Measurements from ENCODE around the gene FABP2. TPM values are rescaled to one million over a fixed set of nuclear protein-coding genes. Genes with fewer than 3 reads are reported as not detected.
"Not testable (repeated sequence)": the region's sequence is repeated elsewhere in the genome, so short reads cannot be mapped to it uniquely, and the experiment has no call there.

FABP2 gene
- not detected for total RNA-seq
- not detected for polyA plus RNA-seq (ENCODE audit: insufficient read length in 2 of 2)
- long read RNA-seq, donor 1, result 0 reads
- long read RNA-seq, donor 2, result 0 reads
- long read RNA-seq, donor 3, result 0 reads
- long read RNA-seq, donor 4, result 0 reads

GRCh38 chr4:119321921-119322687 lies at the start of gene FABP2:
FABP2 (minus strand) TSS chr4:119322138; CDS start chr4:119322102, 36 bp downstream.
- WGBS (ENCODE audit: insufficient coverage), result no CpG with 5 or more reads among the region's 6 CpGs
- no peak for DNase-seq (ENCODE audit: low read depth in 4 of 6, low spot score in 6 of 6)
- H3K27me3 ChIP-seq (ENCODE audit: control insufficient read depth, insufficient read depth, low read length), result no peaks in the 10 kb centered on the region
- no peak within 1 kb of the TSS for H3K4me3 ChIP-seq (ENCODE audit: low read depth, low read length)
- no peaks in the 10 kb centered on the region for H3K36me3 ChIP-seq (ENCODE audit: control insufficient read depth, insufficient read depth, low read length)
- no peak within 1 kb of the TSS for H3K27ac ChIP-seq (ENCODE audit: low read depth, low read length)
- no peaks in the 10 kb centered on the region for H3K4me1 ChIP-seq (ENCODE audit: control insufficient read depth, insufficient read depth, low read length)
- no peaks in the 10 kb centered on the region for H3K9me3 ChIP-seq (ENCODE audit: control insufficient read depth, insufficient read depth, low read length)

- DNase-seq (ENCODE audit: low read depth in 4 of 6, low spot score in 6 of 6), result peak in 1 of 6 donors; percentile 3
Measured at GRCh38 chr4:119370951-119371683, 49.2 kb upstream of the FABP2 start.

GRCh38 chr4:119370392-119370791 lies 48.5 kb upstream of the FABP2 start:
- not testable (repeated sequence) for H3K36me3 ChIP-seq (ENCODE audit: control insufficient read depth, insufficient read depth, low read length); H3K9me3 ChIP-seq (ENCODE audit: control insufficient read depth, insufficient read depth, low read length); H3K4me3 ChIP-seq (ENCODE audit: low read depth, low read length); DNase-seq (ENCODE audit: low read depth in 4 of 6, low spot score in 6 of 6); H3K4me1 ChIP-seq (ENCODE audit: control insufficient read depth, insufficient read depth, low read length); H3K27ac ChIP-seq (ENCODE audit: low read depth, low read length); H3K27me3 ChIP-seq (ENCODE audit: control insufficient read depth, insufficient read depth, low read length)
- no CpG with 5 or more reads among the region's 5 CpGs for WGBS (ENCODE audit: insufficient coverage)

More at GRCh38 chr4:119370951-119371683, 49.2 kb upstream of the FABP2 start:
- not testable (repeated sequence) for H3K9me3 ChIP-seq (ENCODE audit: control insufficient read depth, insufficient read depth, low read length); H3K36me3 ChIP-seq (ENCODE audit: control insufficient read depth, insufficient read depth, low read length); H3K4me1 ChIP-seq (ENCODE audit: control insufficient read depth, insufficient read depth, low read length); H3K27me3 ChIP-seq (ENCODE audit: control insufficient read depth, insufficient read depth, low read length); H3K4me3 ChIP-seq (ENCODE audit: low read depth, low read length); H3K27ac ChIP-seq (ENCODE audit: low read depth, low read length)
- no CpG with 5 or more reads among the region's 3 CpGs for whole genome bisulfite sequencing (ENCODE audit: insufficient coverage)

- H3K4me3 ChIP-seq (ENCODE audit: low read depth, low read length); H3K9me3 ChIP-seq (ENCODE audit: control insufficient read depth, insufficient read depth, low read length); H3K4me1 ChIP-seq (ENCODE audit: control insufficient read depth, insufficient read depth, low read length); H3K27ac ChIP-seq (ENCODE audit: low read depth, low read length); H3K27me3 ChIP-seq (ENCODE audit: control insufficient read depth, insufficient read depth, low read length); H3K36me3 ChIP-seq (ENCODE audit: control insufficient read depth, insufficient read depth, low read length): not testable (repeated sequence)
- whole genome bisulfite sequencing (ENCODE audit: insufficient coverage), result 83% methylated on average over 2 of the region's 7 CpGs
- peak in 1 of 6 donors; percentile 12 for DNase-seq (ENCODE audit: low read depth in 4 of 6, low spot score in 6 of 6)
Measured at GRCh38 chr4:119366802-119367201, 44.9 kb upstream of the FABP2 start.

- H3K4me1 ChIP-seq (ENCODE audit: control insufficient read depth, insufficient read depth, low read length); H3K27me3 ChIP-seq (ENCODE audit: control insufficient read depth, insufficient read depth, low read length); H3K9me3 ChIP-seq (ENCODE audit: control insufficient read depth, insufficient read depth, low read length); H3K4me3 ChIP-seq (ENCODE audit: low read depth, low read length); H3K36me3 ChIP-seq (ENCODE audit: control insufficient read depth, insufficient read depth, low read length); H3K27ac ChIP-seq (ENCODE audit: low read depth, low read length); DNase-seq (ENCODE audit: low read depth in 4 of 6, low spot score in 6 of 6): not testable (repeated sequence)
- WGBS (ENCODE audit: insufficient coverage), result 100% methylated on average over 1 of the region's 1 CpG
Measured at GRCh38 chr4:119364203-119364602, 42.3 kb upstream of the FABP2 start.

- not testable (repeated sequence) for H3K27ac ChIP-seq (ENCODE audit: low read depth, low read length)
Measured at GRCh38 chr4:119363372-119363771, 41.4 kb upstream of the FABP2 start.

GRCh38 chr4:119362413-119362812 lies 40.5 kb upstream of the FABP2 start:
- H3K27me3 ChIP-seq (ENCODE audit: control insufficient read depth, insufficient read depth, low read length); H3K27ac ChIP-seq (ENCODE audit: low read depth, low read length); DNase-seq (ENCODE audit: low read depth in 4 of 6, low spot score in 6 of 6); H3K9me3 ChIP-seq (ENCODE audit: control insufficient read depth, insufficient read depth, low read length); H3K4me3 ChIP-seq (ENCODE audit: low read depth, low read length); H3K36me3 ChIP-seq (ENCODE audit: control insufficient read depth, insufficient read depth, low read length); H3K4me1 ChIP-seq (ENCODE audit: control insufficient read depth, insufficient read depth, low read length): not testable (repeated sequence)
- 100% methylated on average over 3 of the region's 3 CpGs for WGBS (ENCODE audit: insufficient coverage)

More at GRCh38 chr4:119363372-119363771, 41.4 kb upstream of the FABP2 start:
- not testable (repeated sequence) for H3K9me3 ChIP-seq (ENCODE audit: control insufficient read depth, insufficient read depth, low read length); H3K4me1 ChIP-seq (ENCODE audit: control insufficient read depth, insufficient read depth, low read length); DNase-seq (ENCODE audit: low read depth in 4 of 6, low spot score in 6 of 6); H3K4me3 ChIP-seq (ENCODE audit: low read depth, low read length); H3K36me3 ChIP-seq (ENCODE audit: control insufficient read depth, insufficient read depth, low read length); H3K27me3 ChIP-seq (ENCODE audit: control insufficient read depth, insufficient read depth, low read length)
- 74% methylated on average over 3 of the region's 6 CpGs for whole genome bisulfite sequencing (ENCODE audit: insufficient coverage)

- not testable (repeated sequence) for H3K9me3 ChIP-seq (ENCODE audit: control insufficient read depth, insufficient read depth, low read length); DNase-seq (ENCODE audit: low read depth in 4 of 6, low spot score in 6 of 6); H3K4me1 ChIP-seq (ENCODE audit: control insufficient read depth, insufficient read depth, low read length); H3K36me3 ChIP-seq (ENCODE audit: control insufficient read depth, insufficient read depth, low read length); H3K27ac ChIP-seq (ENCODE audit: low read depth, low read length); H3K27me3 ChIP-seq (ENCODE audit: control insufficient read depth, insufficient read depth, low read length); H3K4me3 ChIP-seq (ENCODE audit: low read depth, low read length)
- whole genome bisulfite sequencing (ENCODE audit: insufficient coverage), result no CpG with 5 or more reads among the region's 2 CpGs
Measured at GRCh38 chr4:119359873-119360272, 37.9 kb upstream of the FABP2 start.

GRCh38 chr4:119356796-119357195 lies 34.9 kb upstream of the FABP2 start:
- H3K9me3 ChIP-seq (ENCODE audit: control insufficient read depth, insufficient read depth, low read length); H3K4me3 ChIP-seq (ENCODE audit: low read depth, low read length); H3K4me1 ChIP-seq (ENCODE audit: control insufficient read depth, insufficient read depth, low read length); H3K36me3 ChIP-seq (ENCODE audit: control insufficient read depth, insufficient read depth, low read length); H3K27ac ChIP-seq (ENCODE audit: low read depth, low read length); H3K27me3 ChIP-seq (ENCODE audit: control insufficient read depth, insufficient read depth, low read length); DNase-seq (ENCODE audit: low read depth in 4 of 6, low spot score in 6 of 6): not testable (repeated sequence)
- WGBS (ENCODE audit: insufficient coverage), result no CpG with 5 or more reads among the region's 1 CpG

All from spinal cord (tissue), 10 donors.